Tongue (tissue), 2 donors: Measurements from ENCODE around the gene C22orf23. TPM values are rescaled to one million over a fixed set of nuclear protein-coding genes. Genes with fewer than 3 reads are reported as not detected.
A peak's percentile ranks its signal among the peaks of the same experiment; 100 is the strongest.
"Not testable (repeated sequence)": the region's sequence is repeated elsewhere in the genome, so short reads cannot be mapped to it uniquely, and the experiment has no call there.

Experiments
- DNase-seq: peaks from one replicate; pipeline ENCODE4 v3.0.0-alpha.2; 2015
- total RNA-seq: library from RNA; depleted of rRNA; stranded (reverse); fragments of >200 nt; gene quantifications from one replicate; pipeline ENCODE4 v1.2.3, GENCODE V29; 2014

C22orf23 gene
- total RNA-seq, 1 donor from 2014 or later = not detected

DNA sequence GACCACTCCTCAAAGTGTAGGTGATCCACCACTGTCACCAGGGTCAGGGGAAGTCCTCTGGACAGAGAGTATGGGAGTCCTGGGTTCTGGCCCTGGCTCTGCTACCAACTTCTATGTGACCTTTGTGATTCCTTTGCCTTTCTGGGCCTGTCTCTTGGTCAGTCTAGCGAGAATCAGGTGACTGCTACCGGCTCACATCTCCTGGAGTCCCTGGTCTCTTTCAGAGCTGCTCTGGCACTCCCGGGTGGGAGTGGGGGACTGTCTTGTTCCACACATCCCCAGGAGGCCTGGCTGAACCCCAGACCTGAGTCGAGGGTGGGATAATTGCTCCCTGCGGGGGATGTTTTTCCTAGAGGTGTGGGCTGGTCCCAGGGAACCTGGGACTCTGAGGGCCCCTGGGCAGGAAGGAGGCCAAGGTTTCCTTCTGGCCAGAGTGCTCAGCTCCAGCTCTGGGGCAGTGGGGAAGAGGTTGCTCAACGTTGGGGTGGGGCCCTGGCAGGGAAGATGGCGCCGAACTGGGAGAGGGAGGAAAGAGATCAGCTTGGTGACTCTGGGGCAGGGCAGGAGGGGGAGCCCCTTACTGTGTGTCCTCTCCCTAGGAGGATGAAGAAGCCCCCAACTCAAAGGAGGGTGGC is 28.9 kb upstream of the C22orf23 start:
- no peak for DNase-seq

DNA sequence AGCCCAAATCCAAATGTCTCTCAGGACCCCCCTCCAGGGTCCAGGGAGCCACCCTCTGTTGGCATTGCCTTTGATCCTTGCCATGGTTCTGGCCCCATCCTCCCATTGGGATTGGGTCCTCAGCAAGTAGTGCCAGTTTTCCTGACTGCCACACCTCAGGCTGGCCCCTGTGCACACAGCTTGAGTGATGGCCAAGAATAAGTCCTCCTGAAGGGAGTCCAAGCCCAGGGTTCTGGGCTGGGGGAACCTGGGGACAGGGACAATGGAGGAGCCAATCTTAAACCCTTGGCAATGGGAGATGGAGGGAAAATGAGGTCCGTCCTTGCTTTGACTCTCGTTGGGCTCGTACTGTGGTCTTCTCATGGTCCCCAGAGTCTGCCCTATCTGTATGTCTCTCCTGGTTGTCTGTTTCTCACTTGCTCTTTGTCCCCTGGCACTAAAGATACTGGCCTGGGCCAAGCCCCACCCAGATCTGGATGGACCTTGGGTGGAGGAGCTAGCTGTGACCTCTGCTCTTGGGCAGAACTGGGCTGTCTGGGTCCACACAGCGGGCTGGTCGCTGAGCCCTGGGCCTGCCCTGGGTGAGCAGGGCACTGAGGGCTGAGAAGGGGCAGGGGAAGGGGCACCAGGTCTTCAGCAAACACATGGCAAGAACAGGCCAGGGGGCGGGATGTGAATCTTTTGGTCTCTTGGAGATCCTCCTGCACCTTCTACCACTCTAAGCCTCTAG is 28.0 kb upstream of the C22orf23 start:
- DNase-seq = no peak

DNA sequence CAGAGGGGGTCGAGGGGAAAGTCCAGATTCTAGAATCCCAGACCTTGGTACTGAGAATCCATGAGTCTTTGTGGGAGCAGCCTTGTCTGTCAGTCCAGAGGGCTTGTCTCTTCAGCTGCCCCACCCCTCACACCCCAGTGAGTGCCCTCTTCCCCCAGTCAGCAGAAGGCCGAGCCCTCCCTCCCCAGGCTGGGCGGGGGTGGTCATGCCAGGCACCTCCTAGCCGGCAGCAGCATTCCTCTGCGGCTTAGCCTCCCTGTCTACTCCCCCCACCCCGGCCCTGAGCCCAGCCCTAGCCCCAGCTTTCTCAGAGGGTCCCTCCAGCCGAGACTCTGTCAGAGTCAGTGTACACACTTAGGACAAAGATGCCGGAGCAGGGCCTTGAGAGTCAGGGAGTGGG is 26.4 kb upstream of the C22orf23 start:
- no peak for DNase-seq

GRCh38 chr22:37976547-37976946 is 23.1 kb upstream of the C22orf23 start:
- DNase-seq = no peak

DNA sequence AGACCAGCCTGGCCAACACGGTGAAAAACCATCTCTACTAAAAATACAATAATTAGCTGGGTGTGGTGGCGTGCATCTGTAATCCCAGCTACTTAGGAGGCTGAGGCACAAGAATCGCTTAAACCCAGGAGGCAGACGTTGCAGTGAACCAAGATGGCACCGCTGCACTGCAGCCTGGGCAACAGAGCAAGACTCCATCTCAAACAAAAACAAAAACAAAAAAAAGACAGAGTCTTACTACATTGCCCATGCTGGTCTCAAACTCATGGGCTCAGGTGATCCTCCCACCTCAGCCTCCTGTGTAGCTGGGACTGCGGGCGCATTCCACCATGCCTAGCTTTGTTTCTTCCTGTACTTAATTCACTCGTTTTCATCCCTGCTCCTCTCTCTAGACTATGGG is 22.6 kb upstream of the C22orf23 start:
- DNase-seq = not testable (repeated sequence)

- no peak for DNase-seq
Measured at GRCh38 chr22:37975153-37975552, 21.8 kb upstream of the C22orf23 start.

DNA sequence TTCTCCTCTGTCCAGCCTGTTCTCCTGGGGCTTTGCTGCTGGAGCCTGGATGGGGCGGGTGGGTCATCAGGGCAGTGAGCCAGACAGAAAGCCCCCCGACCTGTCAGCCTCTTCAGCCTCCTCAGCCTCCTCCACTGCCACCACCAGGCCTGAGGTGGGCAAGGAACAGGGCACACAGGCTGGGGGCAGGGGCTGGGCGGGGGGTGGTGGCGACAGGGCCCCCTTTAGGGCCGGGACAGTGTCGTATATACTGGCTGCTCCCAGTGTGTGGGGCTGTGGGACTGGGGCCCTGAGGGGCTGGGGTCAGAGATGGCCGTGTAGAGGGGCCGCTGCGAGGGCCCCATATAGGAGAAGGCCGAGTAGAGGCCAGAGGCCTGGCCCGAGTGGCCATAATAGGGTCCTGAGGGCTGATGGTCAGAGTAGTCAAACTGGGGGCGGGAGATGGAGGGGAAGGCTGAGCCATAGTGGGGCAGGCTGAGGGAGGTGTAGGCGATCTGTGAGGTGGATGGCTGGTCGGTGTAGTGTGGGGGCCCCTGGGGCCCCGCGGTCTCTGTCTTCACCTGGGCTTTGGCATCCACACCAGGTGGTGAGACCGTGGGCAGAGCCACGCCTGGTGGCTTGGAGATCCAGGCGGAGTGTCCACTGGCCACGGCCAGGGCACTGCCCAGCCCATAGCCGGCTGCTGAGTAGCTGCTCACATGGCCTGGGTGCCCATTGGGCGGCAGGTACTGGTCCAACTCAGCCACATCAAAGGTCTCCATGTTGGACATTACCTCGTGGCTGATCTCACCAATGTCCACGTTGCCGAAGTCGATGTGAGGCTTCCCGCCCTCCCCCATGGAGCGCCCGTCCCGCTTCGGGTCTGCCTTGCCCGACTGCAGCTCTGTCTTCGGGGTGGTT is 20.1 kb upstream of the C22orf23 start:
- no peak for DNase-seq

DNA sequence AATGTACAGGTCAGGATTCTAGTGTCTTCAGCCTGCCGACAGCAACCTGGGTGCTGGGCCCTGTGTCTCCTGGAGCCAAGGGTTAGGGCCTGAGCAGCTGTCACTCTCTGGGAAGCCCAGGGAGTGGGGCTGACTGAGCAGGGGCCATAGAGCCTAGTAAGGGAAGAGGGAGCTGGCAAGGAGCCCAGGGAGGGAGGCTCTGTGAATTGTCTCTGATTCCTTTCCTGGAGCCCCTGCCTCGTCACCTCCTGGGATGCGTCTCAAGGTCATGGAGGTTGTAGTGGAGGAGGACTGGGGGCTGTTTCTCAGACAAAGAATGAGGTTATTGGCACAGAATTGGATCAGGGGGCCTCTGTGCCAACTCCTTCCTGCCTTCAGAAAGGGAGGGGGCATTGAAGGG is 19.1 kb upstream of the C22orf23 start:
- DNase-seq = peak; percentile 81

DNA sequence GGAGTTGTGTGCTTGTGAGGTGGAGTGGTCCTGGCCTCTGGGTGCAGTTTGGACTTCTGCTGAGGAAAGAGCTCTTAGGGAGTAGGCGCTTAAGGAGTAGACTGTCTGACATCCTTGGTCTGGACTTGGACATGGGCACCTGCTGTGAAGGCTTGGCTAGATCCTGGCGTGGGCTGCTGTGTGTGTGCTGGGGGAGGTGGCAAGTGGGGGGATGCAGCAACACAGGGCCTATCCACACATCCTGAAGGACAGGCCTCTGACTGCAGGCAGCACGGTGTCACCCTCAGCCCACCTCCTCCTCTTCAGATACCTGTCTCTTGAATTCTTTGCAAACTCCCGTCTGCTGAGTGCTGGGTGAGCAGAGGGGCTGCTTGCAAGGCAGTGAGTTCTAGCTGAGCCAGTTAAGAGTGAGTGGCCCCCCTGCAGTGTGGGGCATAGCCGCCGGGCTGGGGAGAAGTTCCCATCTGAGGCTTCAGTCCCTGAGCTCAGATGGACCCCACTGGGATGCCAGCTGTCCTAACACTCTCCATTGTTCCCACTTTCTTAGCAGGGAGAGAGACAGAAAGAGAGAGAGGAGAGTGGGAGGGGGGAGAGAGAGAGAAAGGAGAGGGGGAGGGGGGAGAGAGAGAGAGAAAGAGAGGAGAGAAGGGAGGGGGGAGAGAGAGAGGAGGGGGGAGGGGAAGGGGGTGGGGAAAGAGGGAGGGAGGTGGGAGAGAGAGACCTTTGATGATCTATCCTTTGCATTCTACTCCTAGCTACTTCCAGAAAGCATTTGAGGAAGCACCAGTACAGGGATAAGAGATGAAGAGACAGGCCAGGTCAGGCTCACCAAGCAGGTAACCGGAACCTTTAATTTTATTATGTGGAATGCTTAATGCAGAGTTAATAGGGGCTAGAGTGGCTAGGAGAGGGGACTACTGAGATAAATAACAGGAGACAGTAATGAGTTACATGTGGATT is 18.4 kb upstream of the C22orf23 start:
- DNase-seq = no peak

DNA sequence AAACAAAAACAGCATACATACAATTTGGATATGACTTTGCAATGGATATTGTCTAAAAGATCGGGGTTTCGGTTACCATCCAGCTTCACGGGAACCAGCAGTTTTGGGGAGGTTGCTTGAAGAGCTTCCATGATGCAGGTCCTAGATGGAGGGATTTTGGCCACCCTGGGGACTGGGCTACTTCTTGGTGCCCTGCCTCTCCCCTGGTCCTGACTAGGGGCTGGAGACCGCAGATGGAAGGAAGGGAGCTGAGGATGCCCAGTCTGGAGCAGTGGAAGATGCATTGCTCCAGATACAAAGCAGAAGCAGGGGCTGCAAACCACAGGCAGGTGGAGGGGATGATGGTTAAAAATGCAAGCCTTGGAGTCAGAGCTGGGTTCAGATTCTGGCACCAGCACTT is 17.5 kb upstream of the C22orf23 start:
- DNase-seq = no peak

- no peak for DNase-seq
Measured at GRCh38 chr22:37968452-37969251, 15.3 kb upstream of the C22orf23 start.

- no peak for DNase-seq
Measured at GRCh38 chr22:37967637-37968451, 14.4 kb upstream of the C22orf23 start.

DNA sequence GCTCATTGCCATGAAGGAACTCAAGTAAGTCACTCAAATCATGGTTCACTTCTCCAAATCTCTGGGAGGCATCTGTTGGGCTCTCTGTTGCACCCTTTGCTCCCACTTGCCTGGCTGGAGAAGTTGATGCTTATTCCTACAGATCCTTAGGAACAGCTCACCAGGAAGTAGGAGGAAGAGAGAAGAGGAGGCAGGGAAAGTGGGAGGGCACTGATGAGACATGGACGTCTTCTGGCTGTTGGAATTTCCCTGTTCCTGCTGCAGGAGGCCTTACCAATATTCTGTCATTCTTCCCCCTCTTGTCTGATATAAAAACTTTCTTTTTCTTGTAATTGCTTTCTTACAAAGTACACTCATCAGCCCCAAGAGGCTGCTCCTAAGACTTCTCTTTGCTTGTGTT is 13.7 kb upstream of the C22orf23 start:
- no peak for DNase-seq

GRCh38 chr22:37965940-37966664 is 12.7 kb upstream of the C22orf23 start:
- DNase-seq = no peak

- no peak for DNase-seq
Measured at GRCh38 chr22:37961062-37961461, 7.7 kb upstream of the C22orf23 start.

DNA sequence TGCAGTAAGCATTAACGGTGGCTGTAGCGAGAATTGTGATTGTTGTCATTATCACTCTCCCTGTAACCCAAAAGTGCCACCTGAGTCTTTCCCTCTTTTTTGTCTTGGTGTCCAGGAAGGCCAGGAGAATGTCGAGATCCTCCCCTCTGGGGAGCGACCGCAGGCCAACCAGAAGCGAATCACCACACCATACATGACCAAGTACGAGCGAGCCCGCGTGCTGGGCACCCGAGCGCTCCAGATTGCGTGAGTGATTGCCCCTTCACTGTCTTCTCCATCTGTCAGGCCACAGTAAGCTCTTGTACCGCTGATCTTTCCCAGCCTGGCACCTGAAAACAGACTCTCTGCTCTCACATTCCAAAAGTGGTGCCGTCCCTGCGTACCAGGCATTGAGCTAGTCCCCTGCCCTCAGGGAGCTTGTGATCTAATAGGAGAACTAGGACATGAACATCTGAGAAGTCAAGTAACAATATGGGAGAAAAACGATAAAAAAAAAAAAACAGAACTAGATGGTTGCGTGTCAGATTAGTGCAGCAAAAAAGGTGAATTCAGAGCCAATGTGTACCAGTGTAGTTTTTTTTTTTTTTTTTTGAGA is 5.9 kb upstream of the C22orf23 start:
- no peak for DNase-seq

DNA sequence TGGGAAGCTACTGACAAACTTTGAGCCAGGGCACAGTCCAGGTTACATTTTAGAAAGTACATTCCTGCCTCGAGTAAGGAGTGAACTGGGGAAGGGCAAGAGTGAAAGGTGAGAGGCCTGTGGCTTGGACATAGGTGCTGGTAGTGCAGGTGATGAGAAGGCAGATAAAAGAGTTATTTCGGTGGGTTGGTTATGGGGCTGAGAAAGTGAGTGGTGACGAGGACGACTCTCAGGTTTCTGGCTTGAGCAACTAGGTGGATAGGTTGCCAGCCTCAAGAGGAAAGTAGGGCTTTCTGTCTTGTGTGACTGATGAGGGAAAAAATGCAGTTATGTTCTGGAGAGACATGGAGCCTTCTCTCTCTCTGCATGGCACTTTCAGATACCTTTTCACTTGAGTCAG is 3.8 kb upstream of the C22orf23 start:
- DNase-seq = no peak

DNA sequence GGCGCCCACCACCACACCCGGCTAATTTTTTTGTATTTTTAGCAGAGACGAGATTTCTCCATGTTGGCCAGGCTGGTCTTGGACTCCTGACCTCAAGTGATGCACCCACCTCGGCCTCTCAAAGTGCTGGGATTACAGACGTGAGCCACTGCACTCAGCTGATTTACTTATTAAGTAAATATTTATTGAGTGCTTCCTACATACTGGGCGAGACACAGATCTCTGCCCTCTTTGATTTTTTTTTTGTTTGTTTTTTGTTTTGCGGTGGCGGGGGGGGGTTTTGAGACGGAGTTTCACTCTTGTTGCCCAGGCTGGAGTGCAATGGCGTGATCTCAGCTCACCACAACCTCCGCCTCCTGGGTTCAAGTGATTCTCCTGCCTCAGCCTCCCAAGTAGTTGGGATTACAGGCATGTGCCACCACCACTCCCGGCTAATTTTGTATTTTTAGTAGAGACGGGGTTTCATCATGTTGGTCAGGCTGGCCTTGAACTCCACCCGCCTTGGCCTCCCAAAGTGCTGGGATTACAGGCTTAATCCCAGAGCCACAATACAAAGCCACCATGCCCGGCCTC is 2.5 kb upstream of the C22orf23 start:
- not testable (repeated sequence) for DNase-seq

DNA sequence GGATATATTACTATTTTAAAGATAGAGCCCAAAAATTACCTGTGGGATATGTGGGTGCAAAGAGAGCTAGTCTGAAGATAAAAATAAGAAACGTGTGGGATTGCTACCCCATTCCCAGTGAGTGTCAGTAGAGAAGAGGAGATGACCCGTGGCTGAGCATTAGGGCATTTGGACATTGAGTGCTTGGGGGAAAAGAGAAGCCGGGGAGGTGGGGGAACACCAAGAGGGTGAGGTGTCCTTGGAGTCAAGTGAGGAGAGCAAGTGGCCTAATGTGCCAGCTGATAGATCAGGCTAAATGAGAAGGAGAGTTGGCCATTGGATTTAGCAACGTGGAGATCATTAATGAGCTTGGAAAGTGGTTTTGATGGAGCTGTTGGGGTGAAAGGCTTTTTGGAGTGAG is 1.3 kb upstream of the C22orf23 start:
- DNase-seq = no peak
